HepG2 (cell line): ENCODE results near the gene SLC38A8. TPM values are rescaled to one million over a fixed set of nuclear protein-coding genes. Genes with fewer than 3 reads are reported as not detected.

Source experiments
- ARID5B ChIP-seq: IDR thresholded peaks from 2 replicates; pipeline ENCODE4 v1.4.0; 2020; ENCODE audit warnings: mild to moderate bottlenecking, missing genetic modification reagents
- CCDC6 ChIP-seq: sonication (generic); formaldehyde crosslinking; IDR thresholded peaks from 2 replicates; pipeline ENCODE4 v1.8.1; 2022; ENCODE audit warnings: mild to moderate bottlenecking, missing genetic modification reagents, moderate library complexity
- CEBPG ChIP-seq: IDR thresholded peaks from 2 replicates; pipeline ENCODE4 v1.6.1; 2016
- E2F2 ChIP-seq: sonication (generic); formaldehyde crosslinking; IDR thresholded peaks from 2 replicates; pipeline ENCODE4 v1.4.0; 2020; ENCODE audit warnings: missing genetic modification reagents, borderline replicate concordance
- FOSL2 ChIP-seq: sonication (generic); formaldehyde crosslinking; IDR thresholded peaks from 2 replicates; pipeline ENCODE4 v1.4.0; 2020; ENCODE audit warnings: missing genetic modification reagents
- GTF2F1 ChIP-seq: fragments of 150-350 bp; IDR thresholded peaks from 2 replicates; pipeline ENCODE4 v1.6.1; 2014; ENCODE audit warnings: low read length
- GZF1 ChIP-seq: sonication (generic); formaldehyde crosslinking; IDR thresholded peaks from 2 replicates; pipeline ENCODE4 v1.5.1; 2020; ENCODE audit warnings: mild to moderate bottlenecking, missing genetic modification reagents
- HNRNPH1 ChIP-seq: fragments of 200-400 bp; formaldehyde crosslinking; optimal IDR thresholded peaks from 2 replicates; pipeline ENCODE3; 2017; ENCODE audit warnings: mild to moderate bottlenecking, low read depth, low read length
- HNRNPL ChIP-seq: fragments of 200-400 bp; formaldehyde crosslinking; IDR thresholded peaks from 2 replicates; pipeline ENCODE4 v1.6.1; 2017; ENCODE audit warnings: mild to moderate bottlenecking, low read depth, low read length
- MEF2D ChIP-seq: sonication (generic); formaldehyde crosslinking; IDR thresholded peaks from 2 replicates; pipeline ENCODE4 v1.5.1; 2020; ENCODE audit warnings: mild to moderate bottlenecking, missing genetic modification reagents
- NR2F6 ChIP-seq, 2 experiments: IDR thresholded peaks; 2 replicates each; pipeline ENCODE4 v1.6.1; 2016; ENCODE audit warnings: antibody characterized with exemption in 1 of 2, mild to moderate bottlenecking in 1 of 2
- RAD21 ChIP-seq: fragments of 450-650 bp; formaldehyde crosslinking; IDR thresholded peaks from 2 replicates; pipeline ENCODE4 v1.5.0; 2020; ENCODE audit warnings: mild to moderate bottlenecking
- TFE3 ChIP-seq: IDR thresholded peaks from 2 replicates; pipeline ENCODE4 v1.6.1; 2016
- TOPORS ChIP-seq: sonication (generic); formaldehyde crosslinking; IDR thresholded peaks from 2 replicates; pipeline ENCODE4 v1.8.0; 2023; ENCODE audit warnings: mild to moderate bottlenecking, missing genetic modification reagents
- YY1 ChIP-seq: IDR thresholded peaks from 2 replicates; pipeline ENCODE4 v1.6.1; 2011; ENCODE audit warnings: low read length, low read depth, moderate library complexity, mild to moderate bottlenecking; ENCODE audit not compliant: insufficient read depth, insufficient replicate concordance
- ZBTB34 ChIP-seq: sonication (generic); formaldehyde crosslinking; IDR thresholded peaks from 2 replicates; pipeline ENCODE4 v1.8.0; 2022; ENCODE audit warnings: mild to moderate bottlenecking, missing genetic modification reagents
- ZNF143 ChIP-seq: sonication (generic); formaldehyde crosslinking; IDR thresholded peaks from 2 replicates; pipeline ENCODE4 v1.4.0; 2020; ENCODE audit warnings: missing genetic modification reagents
- ZNF207 ChIP-seq: fragments of 450-650 bp; IDR thresholded peaks from 2 replicates; pipeline ENCODE4 v1.6.1; 2016; ENCODE audit warnings: antibody characterized with exemption, borderline replicate concordance
- ZNF296 ChIP-seq: sonication (generic); formaldehyde crosslinking; conservative IDR thresholded peaks from 2 replicates; pipeline ENCODE4 v1.5.0; 2020; ENCODE audit warnings: mild to moderate bottlenecking, missing genetic modification reagents
- ZNF7 ChIP-seq: IDR thresholded peaks from 2 replicates; pipeline ENCODE4 v1.6.1; 2016; ENCODE audit warnings: missing biosample characterization, missing genetic modification reagents
- polyA plus RNA-seq, 8 experiments: library from polyadenylated mRNA; depleted of rRNA in 3 of 8; stranded (reverse) in 7 of 8; unstranded in 1 of 8; fragments of >200 nt; fragmentation: Illumina TruSeq in 4 of 8; extraction: Trizol in 4 of 8; gene quantifications; 2 replicates each; pipeline versions ENCODE4 v1.2.1 to v1.2.3, GENCODE V29; 2011 to 2016; ENCODE audit warnings: low read depth in 4 of 8, missing spikeins in 1 of 8, mixed read lengths in 1 of 8; ENCODE audit not compliant: insufficient read depth in 1 of 8
- total RNA-seq, 5 experiments: library from RNA; depleted of rRNA; stranded (reverse); fragments of >200 nt; fragmentation: Illumina TruSeq; extraction: Trizol; gene quantifications; 2 replicates each; pipeline ENCODE4 v1.2.3, GENCODE V29; 2016; ENCODE audit warnings: low read depth in 1 of 5
- TF ChIP-seq, protein P1 (sequence below): sonication (generic); formaldehyde crosslinking; IDR thresholded peaks from 2 replicates; pipeline ENCODE4 v1.4.0; 2020; ENCODE audit warnings: mild to moderate bottlenecking, missing genetic modification reagents, borderline replicate concordance

Gene SLC38A8
- total and polyA plus RNA-seq, 2 of the 13 experiments (the other 11 are each of a cell fraction or from before 2014, with no cell fraction given): 0.24 to 0.37 TPM

- TF ChIP-seq E2F2 (CRISPR knock-in tag) (0 out of 2 replicates have a peak, but pooled peaks have one; percentile 52), YY1 (no peak), TOPORS (CRISPR knock-in tag) (no peak), ZNF7 (CRISPR knock-in tag) (0 out of 2 replicates have a peak, but pooled peaks have one; percentile 19), ARID5B (CRISPR knock-in tag) (no peak; the same call in 1 of the 2 replicates), ZNF143 (no peak), ZNF207 (no peak), HNRNPL (no peak), CEBPG (CRISPR knock-in tag) (no peak), CCDC6 (CRISPR knock-in tag) (no peak), MEF2D (CRISPR knock-in tag) (0 out of 2 replicates have a peak, but pooled peaks have one; percentile 14), ZBTB34 (CRISPR knock-in tag) (no peak), TFE3 (CRISPR knock-in tag) (peak; percentile 35; the same call in 1 of the 2 replicates), FOSL2 (CRISPR knock-in tag) (0 out of 2 replicates have a peak, but pooled peaks have one; percentile 25), HNRNPH1 (no peak), NR2F6 (IDR thresholded peaks at IDR 0.05) (peak; percentile 33; the same call in 1 of the 2 replicates), NR2F6 (CRISPR knock-in tag; IDR thresholded peaks at IDR 0.05) (0 out of 2 replicates have a peak, but pooled peaks have one; percentile 18), ZNF296 (CRISPR knock-in tag) (no peak), GTF2F1 (no peak), RAD21 (CRISPR knock-in tag) (peak; percentile 47; the same call in 1 of the 2 replicates), GZF1 (CRISPR knock-in tag) (no peak)
- TF ChIP-seq, protein P1, sequence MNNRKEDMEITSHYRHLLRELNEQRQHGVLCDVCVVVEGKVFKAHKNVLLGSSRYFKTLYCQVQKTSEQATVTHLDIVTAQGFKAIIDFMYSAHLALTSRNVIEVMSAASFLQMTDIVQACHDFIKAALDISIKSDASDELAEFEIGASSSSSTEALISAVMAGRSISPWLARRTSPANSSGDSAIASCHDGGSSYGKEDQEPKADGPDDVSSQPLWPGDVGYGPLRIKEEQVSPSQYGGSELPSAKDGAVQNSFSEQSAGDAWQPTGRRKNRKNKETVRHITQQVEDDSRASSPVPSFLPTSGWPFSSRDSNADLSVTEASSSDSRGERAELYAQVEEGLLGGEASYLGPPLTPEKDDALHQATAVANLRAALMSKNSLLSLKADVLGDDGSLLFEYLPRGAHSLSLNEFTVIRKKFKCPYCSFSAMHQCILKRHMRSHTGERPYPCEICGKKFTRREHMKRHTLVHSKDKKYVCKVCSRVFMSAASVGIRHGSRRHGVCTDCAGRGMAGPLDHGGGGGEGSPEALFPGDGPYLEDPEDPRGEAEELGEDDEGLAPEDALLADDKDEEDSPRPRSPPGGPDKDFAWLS: no peak
Observed at GRCh38 chr16:84048270-84048669, 5.7 kb upstream of the SLC38A8 start (continued).
